Progenitor cell of endocrine pancreas (in vitro differentiated cells): ENCODE measurements around the gene RGS14. TPM values are rescaled to one million over a fixed set of nuclear protein-coding genes. Genes with fewer than 3 reads are reported as not detected.

Experiments used
- DNase-seq: peaks from one replicate; pipeline ENCODE4 v3.0.0; 2021; ENCODE audit warnings: low spot score; ENCODE audit not compliant: unreplicated experiment
- H3K27ac Mint-ChIP-seq: 2 replicates; pipeline ENCODE4 v1.8.0; 2021; ENCODE audit warnings: mild to moderate bottlenecking, moderate library complexity, mixed read lengths
- H3K27me3 Mint-ChIP-seq: 2 replicates; pipeline ENCODE4 v1.8.0; 2021; ENCODE audit warnings: mixed read lengths
- H3K36me3 Mint-ChIP-seq: 2 replicates; pipeline ENCODE4 v1.8.0; 2022; ENCODE audit warnings: mixed read lengths; ENCODE audit not compliant: insufficient read depth
- H3K4me1 Mint-ChIP-seq: 2 replicates; pipeline ENCODE4 v1.8.0; 2021; ENCODE audit warnings: low read depth, mixed read lengths
- H3K4me3 Mint-ChIP-seq: 2 replicates; pipeline ENCODE4 v1.8.0; 2021; ENCODE audit warnings: low read depth, mild to moderate bottlenecking, moderate library complexity, mixed read lengths
- H3K9me3 Mint-ChIP-seq: 2 replicates; pipeline ENCODE4 v1.8.0; 2021; ENCODE audit warnings: low read depth, mixed read lengths
- CTCF ChIP-seq: fragments of 200-600 bp; sonication (generic); IDR thresholded peaks from one replicate; pipeline ENCODE4 v1.5.0; 2021; ENCODE audit warnings: antibody characterized with exemption, mild to moderate bottlenecking; ENCODE audit not compliant: unreplicated experiment
- total RNA-seq: library from RNA; stranded (reverse); gene quantifications from 2 replicates; pipeline ENCODE4 v1.2.1, GENCODE V29; 2021

Gene RGS14
- total RNA-seq, 1 donor from 2014 or later: 13.0 TPM

- Mint-ChIP-seq H3K27me3 (peaks cover 21% of the 10 kb centered on the region), H3K36me3 (no peaks in the 10 kb centered on the region), H3K4me1 (peaks cover 10% of the 10 kb centered on the region), H3K9me3 (no peaks in the 10 kb centered on the region), H3K27ac (peak overlapping the region; percentile 85), H3K4me3 (no peak overlapping the region)
- no peak for TF ChIP-seq CTCF
- no peak for DNase-seq
Measured at GRCh38 chr5:177378884-177379883, 21.5 kb downstream of the RGS14 start.

- Mint-ChIP-seq H3K27me3 (peaks cover 26% of the 10 kb centered on the region), H3K36me3 (no peaks in the 10 kb centered on the region), H3K27ac (no peak overlapping the region), H3K4me1 (peaks cover 10% of the 10 kb centered on the region), H3K9me3 (no peaks in the 10 kb centered on the region), H3K4me3 (no peak overlapping the region)
- no peak for TF ChIP-seq CTCF
- no peak for DNase-seq
Measured at GRCh38 chr5:177380805-177381126, 23.0 kb downstream of the RGS14 start.

GRCh38 chr5:177382423-177383029, 24.8 kb downstream of the RGS14 start:
- Mint-ChIP-seq H3K4me3 (no peak overlapping the region), H3K9me3 (no peaks in the 10 kb centered on the region), H3K27me3 (peaks cover 26% of the 10 kb centered on the region), H3K36me3 (no peaks in the 10 kb centered on the region), H3K4me1 (peaks cover 10% of the 10 kb centered on the region), H3K27ac (no peak overlapping the region)
- peak; percentile 12 for TF ChIP-seq CTCF
- no peak for DNase-seq

- Mint-ChIP-seq H3K4me3 (no peak overlapping the region), H3K4me1 (peaks cover 10% of the 10 kb centered on the region), H3K27ac (no peak overlapping the region), H3K27me3 (peaks cover 27% of the 10 kb centered on the region), H3K36me3 (no peaks in the 10 kb centered on the region), H3K9me3 (no peaks in the 10 kb centered on the region)
- no peak for TF ChIP-seq CTCF
- DNase-seq: no peak
Measured at GRCh38 chr5:177383181-177383580, 25.5 kb downstream of the RGS14 start.

- no peak within 1 kb of the TSS for H3K27ac Mint-ChIP-seq
- H3K27me3 Mint-ChIP-seq: peaks cover 37% of the 10 kb centered on the region
- no peaks in the 10 kb centered on the region for H3K36me3 Mint-ChIP-seq
- peaks cover 6% of the 10 kb centered on the region for H3K4me1 Mint-ChIP-seq
- DNase-seq: no peak
- H3K4me3 Mint-ChIP-seq: no peak within 1 kb of the TSS
- H3K9me3 Mint-ChIP-seq: no peaks in the 10 kb centered on the region
- no peak for TF ChIP-seq CTCF
Measured at GRCh38 chr5:177384134-177384533, 26.4 kb downstream of the RGS14 start, which contains the start of gene SLC34A1. SLC34A1 (plus strand) TSS chr5:177384434; CDS start chr5:177385742, 1,308 bp downstream.
